RPMI8226 (cell line): Measurements from ENCODE around the gene NOTUM.
"Not testable (repeated sequence)": the region's sequence is repeated elsewhere in the genome, so short reads cannot be mapped to it uniquely, and the experiment has no call there.

ENCODE experiments used
- DNase-seq: peaks from one replicate; pipeline ENCODE4 v3.0.0-alpha.2; 2015

NOTUM gene

DNA sequence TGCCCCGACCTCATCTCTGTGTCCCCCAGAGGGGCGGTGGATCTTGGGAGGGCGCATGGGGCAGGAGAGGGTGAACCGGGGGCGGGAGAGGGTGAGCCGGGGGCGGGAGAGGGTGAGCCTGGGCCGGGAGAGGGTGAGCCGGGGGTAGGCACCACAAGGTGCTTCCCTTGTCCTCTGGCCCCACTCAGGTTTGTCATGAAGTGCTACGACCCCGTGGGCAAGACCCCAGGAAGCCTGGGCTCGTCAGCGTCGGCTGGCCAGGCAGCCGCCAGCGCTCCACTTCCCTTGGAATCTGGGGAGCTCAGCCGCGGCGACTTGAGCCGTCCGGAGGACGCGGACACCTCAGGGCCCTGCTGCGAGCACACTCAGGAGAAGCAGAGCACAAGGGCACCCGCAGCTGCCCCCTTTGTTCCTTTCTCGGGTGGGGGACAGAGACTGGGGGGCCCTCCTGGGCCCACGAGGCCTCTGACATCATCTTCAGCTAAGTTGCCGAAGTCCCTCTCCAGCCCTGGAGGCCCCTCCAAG, 35.3 kb upstream of the NOTUM start:
- DNase-seq: no peak

DNA sequence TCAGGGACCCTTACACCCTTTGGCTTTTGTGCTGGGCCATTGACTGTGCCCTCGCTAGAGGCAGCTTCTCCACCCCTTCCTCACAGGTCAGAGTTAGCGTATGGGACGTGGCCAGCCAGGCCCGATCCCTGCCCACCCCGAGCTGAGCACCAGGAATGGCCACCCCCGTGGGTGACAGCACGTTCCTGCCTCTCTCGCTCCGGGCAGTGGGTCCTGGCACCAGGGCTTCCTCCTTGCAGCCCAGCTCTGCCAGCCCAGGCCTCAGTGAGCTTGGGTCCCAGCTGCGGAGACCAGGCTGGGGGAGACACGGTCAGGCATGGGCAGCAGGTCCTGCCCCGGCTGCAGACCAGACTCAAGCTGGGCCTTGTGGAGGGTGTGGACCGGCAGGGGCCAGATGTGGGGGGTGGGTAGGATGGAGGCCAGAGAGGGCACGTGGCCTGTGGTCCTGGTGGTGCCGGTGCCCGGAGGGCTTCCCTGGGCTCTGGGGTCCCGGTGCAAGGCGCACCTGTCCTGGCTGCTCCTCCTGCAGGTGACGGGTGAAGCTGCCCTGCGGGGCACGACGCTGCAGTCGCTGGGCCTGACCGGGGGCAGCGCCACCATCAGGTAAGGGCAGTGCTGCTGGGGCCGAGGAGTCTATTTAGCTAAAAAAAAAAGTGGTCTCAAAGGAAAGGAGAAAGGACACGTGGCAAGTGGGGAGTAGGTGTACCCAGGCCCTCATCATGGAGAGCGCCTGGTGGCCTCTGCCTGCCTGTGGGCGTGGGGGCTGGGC, 34.7 kb upstream of the NOTUM start:
- DNase-seq: no peak

DNA sequence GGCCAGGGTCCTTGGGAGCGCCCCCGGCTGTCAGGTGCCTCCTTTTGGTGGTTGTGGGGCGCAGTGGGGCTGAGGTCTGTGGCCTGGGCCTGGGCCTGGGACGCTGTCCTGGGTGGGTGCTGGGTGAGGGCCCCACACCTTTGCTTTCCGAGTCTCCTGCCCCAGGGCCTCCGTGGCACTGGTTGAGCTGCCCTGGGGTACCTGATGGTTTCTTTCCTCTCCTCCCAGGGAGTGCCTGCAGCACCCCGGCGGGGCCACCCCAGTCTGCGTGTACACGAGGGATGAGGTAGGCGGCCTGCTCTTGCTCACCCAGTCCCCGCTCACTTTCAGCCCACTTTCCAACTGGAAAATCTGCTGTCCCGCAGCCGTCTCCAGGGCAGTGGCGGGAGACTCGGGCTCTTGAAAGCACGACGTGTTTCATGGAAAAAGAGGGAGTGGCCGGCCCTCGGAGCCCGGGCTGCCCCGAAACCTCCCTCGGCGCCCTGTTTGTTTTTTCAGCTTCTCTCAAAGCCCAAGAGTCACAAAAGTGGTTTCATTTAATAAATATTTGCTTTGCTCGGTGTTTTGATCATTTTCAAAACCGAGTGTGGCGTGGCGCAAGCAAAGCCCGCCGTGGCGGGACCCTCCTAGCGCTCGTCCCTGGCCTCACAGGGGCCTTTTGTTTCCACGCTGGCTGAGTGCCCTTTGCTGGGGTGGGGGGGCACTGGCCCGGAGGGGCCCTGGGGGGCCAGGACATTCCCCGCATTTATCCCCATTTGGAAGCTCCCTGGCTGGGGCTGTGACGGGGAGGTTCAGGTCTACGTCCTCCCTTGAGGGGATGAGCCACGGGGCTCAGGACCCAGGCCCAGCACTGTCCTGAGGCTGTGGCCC, 33.8 kb upstream of the NOTUM start:
- no peak for DNase-seq

GRCh38 chr17:81993729-81994592, 33.0 kb upstream of the NOTUM start:
- no peak for DNase-seq

DNA sequence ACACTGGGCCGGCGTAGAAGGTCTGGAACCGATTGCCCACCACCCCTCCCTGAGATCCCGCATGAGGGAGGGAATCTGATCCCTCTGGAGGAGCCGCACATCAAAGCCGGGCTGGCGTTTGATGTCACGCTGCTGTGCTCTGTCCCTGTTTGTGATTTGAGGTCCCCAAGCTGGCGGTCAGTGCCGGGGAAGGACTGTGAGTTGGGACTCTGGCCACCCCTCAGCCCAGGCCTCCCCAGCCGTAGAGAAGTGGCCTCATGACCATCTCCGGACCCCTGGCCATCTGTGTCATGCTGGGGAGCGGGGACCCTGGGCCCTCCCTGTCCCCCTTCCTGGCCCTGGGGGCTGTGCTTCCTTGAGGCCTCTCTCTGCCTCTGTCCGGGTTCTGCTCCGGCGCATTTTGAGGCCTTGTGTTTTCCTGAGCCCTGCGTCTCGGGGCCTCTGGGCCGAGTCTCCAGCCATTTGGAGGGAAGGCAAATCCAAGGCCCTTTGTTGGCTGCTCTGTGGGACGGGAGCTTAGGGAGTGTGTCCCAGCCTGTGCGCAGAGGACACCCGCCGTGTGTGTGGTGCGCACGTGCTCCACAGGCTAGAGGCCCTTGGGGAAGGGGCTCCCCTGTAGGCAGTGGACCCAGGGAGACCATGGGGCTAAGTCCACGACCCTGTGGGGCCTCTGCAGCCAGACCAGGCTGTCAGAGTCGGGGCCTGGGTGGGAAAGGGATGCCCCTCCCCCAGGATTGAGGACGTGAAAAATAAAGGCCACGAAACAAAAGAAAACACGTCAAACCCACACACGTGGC, 31.5 kb upstream of the NOTUM start:
- DNase-seq: no peak

DNA sequence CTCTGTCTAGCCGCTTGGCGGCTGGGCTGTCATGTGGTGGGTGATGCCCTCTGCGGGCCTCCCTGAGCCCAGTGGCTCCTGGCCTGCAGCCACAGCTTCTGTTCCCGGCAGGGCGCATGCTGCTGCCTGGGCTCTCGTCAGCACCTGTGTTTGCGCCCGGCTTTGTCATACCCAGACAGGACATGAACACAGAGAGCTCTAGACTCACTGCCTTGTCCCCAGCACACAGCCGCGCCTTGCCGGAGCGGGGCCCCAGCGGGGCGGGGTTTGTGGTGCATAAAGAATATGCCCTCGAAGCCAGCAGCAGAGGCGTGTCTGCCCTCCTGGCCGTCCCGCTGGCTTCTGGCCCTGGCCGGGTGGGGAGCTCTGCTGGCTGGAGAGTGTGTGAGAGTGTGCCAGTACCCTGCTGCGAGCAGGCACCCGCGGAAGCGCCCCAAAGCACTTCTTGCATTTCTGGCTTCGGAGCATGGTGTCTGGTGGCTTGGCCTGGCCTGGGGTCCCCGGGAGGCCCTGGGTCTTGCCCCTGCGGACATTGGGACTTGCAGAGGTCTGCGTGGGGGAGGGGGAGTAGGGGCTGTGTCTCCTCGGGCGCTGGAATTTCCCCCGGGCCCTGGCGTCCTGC, 30.8 kb upstream of the NOTUM start:
- DNase-seq: no peak

- DNase-seq: no peak
Observed at GRCh38 chr17:81990836-81991683, 30.1 kb upstream of the NOTUM start.

DNA sequence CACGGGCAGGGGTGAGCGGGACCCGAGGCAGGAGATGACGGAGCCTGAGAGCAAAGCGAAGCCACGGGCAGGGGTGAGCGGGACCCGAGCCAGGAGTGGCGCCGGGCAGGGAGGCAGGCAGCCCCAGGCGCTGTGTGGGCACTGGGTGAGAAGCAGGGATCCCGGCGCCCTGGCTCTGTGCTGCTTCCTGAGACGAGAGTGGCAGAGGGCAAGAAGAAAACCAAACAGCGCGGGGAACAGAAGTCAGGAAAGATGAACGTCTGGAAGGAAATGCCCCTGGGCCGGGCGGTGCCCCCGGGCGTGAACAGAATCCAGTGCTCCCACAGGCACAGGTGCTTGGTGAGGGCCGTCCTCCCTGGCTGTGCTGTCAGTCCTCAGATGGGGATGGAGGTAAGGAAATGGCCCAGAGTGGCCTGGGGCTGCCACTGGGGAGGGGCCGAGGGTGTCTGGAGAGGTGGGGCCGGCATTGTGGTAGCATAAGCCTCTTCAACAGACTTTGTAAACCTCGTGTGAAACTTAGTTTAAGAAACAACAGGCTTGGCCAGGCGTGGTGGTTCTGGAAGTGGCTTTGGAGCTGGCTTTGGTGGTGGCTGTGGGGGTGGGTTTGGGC, 26.3 kb upstream of the NOTUM start:
- DNase-seq: no peak

DNA sequence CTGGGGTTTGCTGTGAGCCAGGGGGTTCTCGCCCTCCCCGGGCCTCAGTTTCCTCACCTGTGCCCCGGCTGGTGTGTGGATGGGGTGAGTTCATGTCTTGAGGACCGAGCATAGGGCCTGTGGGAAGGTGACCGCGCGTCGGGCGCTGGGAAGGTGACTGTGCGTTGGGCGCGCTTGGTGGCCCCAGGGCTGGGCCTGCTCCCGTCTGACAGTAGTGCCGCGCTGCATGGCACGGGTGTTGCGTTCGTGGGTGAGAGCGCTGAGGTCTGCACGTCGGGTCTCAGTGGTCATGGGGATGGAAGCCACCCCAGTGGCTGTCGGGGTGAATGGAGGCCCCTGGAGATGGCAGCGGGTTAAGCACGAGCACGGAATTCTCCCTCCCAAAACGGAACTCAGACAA, 25.6 kb upstream of the NOTUM start:
- DNase-seq: no peak

DNA sequence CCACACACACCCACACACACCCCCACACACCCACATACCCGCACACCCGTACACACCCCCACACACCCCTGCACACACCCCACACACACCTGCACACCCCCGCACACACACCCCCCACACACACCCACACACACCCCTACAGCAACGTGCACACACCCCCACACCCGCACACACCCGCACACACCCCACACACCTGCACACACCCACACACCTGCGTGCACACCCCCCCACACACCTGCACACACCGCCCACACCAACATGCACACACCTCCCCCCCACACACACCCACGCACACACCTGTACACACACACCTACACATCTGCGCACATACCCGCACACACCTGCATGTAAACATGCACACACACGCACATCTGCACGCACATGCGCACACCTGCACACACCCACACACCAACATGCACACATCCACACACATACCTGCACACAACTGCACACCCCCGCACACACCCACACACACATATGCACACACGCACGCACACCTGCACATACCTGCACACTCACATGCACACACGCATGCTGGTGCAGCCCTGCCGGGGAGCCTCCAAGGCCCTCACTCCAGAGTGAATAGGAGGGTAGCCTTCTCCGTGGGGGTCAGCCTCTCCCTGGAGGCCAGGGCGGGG, 23.9 kb upstream of the NOTUM start:
- no peak for DNase-seq

- DNase-seq: no peak
Observed at GRCh38 chr17:81983639-81984373, 22.8 kb upstream of the NOTUM start.

GRCh38 chr17:81983011-81983638, 22.1 kb upstream of the NOTUM start:
- DNase-seq: no peak

DNA sequence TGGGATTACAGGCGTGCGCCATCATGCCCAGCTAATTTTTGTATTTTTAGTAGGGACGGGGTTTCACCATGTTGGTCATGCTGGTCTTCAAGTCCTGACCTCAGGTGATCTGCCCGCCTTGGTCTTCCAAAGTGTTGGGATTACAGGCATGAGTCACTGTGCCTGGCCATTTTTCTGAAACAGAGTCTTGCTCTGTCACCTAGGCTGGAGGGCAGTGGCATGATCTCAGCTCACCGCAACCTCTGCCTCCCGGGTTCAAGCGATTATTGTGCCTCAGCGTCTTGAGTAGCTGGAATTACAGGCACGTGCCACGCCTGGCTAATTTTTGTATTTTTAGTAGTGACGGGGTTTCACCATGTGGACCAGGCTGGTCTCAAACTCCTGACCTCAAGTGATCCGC, 20.5 kb upstream of the NOTUM start:
- DNase-seq: not testable (repeated sequence)

GRCh38 chr17:81980707-81981343, 19.8 kb upstream of the NOTUM start:
- no peak for DNase-seq

GRCh38 chr17:81980122-81980521, 19.1 kb upstream of the NOTUM start:
- DNase-seq: no peak

GRCh38 chr17:81978524-81979298, 17.7 kb upstream of the NOTUM start:
- peak; percentile 66 for DNase-seq

GRCh38 chr17:81977211-81977808, 16.3 kb upstream of the NOTUM start, which contains the start of gene ASPSCR1:
Gene ASPSCR1 (plus strand): TSS chr17:81977629. CDS start chr17:81977647, 18 bp downstream.
- DNase-seq: peak; percentile 91
